HG03095 (cell line): ENCODE data around the gene PODXL.
"Not testable (repeated sequence)": the region's sequence is repeated elsewhere in the genome, so short reads cannot be mapped to it uniquely, and the experiment has no call there.

ENCODE experiments used
- ATAC-seq: cut with Tn5 transposase; IDR thresholded peaks from one replicate; pipeline ENCODE4 v1.9.1; 2021; ENCODE audit warnings: moderate library complexity; ENCODE audit not compliant: unreplicated experiment

Gene PODXL

DNA sequence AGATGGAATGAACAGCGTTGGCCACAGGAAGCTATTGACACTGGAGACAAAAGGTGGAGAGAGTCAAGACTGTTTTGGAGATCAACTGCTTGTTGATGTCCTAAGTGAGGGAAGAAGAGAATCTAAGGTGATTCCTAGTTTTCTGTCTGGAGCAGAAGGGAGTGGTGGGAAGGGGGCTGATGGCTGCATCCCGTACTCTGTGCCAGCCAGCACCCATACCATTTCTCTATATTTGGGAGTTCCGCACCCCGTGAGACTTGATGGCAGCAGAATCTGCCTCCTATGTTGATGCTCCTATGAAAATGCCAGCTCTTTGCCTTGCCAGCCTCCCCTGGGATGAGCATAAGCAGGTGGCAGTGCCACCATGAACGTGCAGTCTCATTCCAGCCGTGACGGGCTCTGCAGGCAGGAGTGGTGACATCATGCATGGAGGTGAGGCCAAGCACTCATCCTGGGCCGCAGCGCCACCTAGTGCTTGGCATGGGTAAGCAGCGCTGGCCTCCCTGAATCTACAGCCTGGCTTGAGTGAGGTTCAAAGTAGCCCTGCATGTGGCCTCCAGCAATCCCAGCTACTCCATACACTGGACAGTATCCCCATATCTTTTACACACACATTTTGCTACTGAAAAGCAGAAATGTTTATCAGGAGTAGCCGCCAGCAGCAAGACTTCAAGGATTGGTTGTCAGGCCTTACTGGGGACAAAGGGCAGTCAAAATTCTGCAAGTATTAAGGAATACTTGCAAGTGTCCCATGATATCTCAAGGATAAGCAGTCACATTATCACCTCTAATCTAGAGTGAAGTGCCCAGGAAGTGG, 43.0 kb downstream of the PODXL start:
- ATAC-seq: peak; percentile 87

DNA sequence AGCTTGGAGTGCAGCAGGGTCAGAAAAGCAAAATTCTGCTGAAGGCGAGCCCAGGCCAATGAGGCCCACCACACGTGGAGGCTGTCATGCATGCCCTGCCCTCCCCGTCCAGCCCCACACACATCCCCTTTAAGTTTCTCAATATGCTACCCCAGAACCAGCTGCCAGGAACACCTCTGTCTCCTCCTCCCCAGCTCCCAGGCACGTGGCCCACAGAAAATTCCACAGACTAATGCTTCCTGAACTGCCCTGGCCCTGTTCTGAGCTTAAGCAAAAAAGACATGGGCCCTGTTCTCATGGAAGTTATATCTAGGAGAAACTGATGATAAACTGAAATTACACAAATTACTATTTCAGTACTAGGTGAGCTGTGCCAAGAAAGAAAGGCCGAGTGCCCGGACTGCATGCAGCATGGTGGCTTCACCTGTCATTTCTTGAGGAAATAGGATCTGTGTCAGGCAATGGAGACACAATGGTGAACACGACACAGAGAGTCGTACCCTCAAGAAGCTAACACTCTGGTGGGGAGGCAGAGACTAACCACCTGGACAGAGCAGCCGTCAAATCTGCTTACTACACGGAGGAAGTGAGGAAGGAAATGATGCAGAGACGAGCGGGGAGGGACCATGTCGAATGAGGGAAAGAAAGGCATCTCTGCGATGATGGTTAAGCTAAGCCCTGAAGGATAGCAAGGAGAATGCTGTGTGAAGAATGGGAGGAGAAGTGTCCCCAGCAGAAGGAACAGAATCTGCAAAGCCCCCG, 44.5 kb downstream of the PODXL start:
- ATAC-seq: no peak

DNA sequence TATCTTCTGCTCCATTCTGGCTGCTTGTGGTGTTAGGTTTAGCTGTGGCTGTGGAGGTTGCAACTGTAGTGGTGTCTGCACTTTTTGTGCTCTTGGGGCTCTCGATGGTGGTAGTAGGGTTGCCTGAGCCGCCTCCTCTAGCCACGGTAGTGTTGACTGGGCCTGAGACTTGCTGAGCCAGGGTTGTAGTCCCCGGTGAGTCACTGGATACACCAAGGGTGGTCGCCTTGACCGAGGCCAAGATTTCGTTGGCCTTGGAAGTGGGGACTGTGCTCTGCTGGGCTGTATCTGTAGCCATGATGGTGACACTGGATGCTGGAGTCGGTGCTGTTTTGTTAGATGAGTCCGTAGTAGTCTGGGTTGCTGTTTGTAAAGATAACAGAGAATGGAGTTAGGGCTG, 45.4 kb downstream of the PODXL start:
- no peak for ATAC-seq

DNA sequence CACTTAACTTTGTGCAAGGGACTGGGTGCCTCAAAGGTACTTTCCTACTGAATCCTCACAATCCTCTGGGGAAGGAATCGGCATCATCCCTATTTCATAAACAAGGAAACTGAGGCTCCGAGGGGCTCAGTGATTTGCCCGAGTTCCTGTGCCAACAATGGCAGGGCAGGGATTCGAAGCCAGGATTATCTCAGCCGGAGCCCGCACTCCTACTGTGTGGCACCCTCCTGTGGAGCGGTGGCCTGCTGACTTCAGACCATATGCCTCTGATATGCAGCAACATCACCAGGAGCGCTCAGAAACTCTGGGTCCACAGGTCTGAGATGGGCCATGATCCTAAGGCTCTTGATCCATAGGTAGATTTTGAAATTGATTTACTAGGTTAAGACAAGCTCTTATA, 46.6 kb downstream of the PODXL start:
- ATAC-seq: no peak

DNA sequence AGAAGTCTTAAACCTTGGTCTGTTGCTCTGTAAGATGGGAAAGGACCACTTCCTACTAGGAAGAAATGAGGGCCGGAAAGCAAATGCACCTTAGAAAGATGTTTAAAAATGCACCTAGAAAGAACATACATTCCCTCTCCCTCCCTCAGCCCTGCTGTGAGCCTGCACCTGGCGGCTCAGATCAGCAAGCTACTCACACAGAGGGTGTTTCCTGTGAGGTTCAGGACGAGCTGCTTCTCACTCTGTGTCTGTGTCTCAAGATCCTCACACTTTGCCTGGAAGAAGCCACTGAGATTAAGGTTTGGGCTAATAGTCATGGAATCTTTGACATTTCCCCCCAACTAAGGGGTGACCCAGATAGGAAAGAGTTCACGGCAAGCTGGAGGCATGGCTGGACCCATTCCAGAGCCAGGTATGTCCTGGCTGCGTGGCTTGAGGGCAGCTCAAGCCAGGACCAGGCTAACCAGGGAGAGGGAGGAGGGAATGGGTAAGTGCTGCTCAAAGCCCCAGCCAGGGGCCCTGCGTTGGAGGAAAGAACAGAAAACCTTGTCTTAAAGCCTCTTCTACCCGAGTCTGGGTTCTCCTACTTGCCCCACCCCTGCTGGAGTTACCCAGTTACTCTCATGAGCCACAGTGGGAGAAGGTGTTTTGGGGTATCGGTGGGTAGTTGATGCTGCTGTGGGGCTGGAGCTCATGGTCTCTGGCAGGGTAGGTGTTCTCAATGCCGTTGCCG, 47.5 kb downstream of the PODXL start:
- ATAC-seq: no peak

DNA sequence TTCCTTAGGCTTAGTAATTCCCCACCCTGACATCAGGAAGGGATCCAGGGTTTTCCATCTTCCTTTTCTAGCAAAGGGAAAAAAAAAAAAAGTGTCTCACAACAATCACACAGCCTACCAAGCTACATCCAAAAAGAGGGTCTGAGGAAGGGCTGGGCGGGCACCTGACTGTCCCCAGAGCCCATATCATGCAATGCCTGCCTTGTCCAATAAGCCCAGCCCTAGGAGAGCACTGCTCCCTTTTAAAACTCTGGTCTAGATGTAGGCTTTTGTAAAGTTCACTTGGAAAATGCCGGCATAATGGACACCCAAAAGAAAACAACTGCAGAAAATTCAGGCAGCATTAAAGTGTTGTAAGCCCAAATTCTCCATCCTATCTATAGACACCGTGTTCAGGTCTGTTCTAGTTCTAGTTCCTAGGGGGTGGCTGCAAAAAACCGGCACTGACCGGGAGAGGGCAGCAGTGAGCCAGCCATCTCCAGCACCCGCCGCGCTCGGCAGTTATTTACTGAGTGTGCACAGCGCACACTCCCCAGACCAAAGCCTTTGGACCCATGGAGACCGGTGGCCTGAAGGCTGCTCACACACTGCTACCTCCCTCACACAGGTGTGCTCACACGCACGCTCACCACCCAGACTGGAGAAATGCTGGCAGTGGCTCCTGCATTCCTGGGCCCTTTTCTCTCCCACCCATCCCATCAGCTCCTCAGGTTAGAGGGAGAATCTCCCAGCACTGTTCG, 48.7 kb downstream of the PODXL start:
- ATAC-seq: peak; percentile 83

DNA sequence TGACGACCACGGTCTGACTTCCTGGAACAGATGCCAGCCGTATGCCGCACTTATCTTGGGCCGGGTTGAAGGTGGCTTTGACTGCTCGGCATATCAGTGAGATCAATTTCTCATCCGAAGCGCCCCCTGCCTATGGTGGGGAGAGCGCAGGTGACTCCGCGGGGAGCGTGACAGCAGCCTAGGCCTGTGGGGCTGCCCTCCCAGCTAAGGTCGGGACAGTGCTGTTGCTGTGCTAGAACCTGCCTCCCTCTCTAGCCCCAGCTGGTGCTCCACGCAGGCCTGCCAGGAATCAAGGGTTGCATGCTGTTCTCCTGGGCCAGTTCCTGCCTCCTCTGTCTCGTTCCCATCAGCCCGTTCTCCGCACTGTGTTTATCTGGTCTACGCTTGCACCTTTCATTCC, 49.8 kb downstream of the PODXL start:
- no peak for ATAC-seq

DNA sequence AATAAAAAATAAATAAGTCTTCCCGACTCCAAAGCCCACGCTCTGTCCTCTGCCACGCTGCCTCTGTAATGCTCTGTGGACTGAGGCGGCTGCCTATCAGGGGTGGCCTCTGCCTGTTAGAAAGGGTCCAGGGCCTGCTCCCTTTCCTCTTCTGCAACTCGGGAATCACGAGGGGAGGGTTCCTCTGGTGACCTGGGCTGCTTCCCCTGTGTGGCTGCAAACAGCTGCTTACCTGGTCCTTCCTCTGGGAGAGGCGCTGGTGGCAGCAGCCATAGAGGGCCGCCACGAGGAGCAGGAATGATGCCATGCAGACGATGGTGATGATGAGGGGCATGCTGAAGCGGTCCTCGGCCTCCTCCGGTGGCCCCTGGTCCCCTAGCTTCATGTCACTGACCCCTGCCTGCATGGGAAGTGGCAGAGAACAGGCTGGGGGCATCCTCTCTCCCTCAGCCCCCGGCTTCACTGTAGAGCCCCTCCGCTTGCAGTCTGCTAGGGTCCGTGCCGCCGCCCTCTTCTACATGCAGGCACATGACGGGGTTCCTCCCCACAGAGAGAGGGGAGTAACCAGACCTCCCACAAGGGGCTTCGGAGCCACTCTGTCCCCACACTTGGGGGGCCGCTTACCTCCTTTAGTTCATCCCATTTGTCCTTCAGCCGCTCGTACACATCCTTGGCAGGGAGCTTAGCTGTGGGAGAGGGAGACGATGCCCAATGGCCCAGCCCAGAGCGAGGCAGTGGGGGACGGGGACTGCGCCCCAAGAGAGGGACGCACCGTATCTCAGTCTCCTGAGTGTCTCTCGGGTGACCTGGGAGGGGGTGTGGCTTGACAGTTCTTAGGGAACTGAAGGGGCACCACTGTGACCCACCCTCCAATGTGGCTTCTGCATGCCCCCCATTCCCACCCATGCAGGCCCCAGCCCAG, 50.5 kb downstream of the PODXL start:
- no peak for ATAC-seq

DNA sequence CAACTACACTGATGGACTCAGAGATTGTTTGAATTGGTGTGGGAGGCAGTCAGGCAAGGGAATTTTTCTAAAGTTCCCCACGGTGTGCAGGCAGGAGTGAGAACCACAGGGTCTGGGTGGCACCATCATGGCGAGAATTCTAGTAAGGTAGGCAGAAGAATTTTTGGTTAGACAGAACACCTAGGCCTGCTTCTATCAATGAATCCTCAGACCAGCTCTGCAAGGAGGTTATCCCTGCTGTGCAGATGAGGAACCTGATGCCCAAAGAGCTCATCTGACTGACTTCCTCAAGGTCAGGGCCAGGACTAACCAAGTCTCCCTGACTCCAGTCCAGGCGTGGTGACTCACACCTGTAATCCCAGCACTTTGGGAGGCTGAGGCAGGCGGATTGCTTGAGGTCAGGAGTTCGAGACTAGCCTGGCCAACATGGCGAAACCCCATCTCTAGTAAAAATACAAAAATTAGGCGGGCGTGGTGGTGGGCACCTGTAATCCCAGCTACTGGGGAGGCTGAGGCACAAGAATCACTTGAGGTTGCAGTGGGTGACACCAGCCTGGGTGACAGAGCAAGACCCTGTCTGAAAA, 51.3 kb downstream of the PODXL start:
- not testable (repeated sequence) for ATAC-seq

DNA sequence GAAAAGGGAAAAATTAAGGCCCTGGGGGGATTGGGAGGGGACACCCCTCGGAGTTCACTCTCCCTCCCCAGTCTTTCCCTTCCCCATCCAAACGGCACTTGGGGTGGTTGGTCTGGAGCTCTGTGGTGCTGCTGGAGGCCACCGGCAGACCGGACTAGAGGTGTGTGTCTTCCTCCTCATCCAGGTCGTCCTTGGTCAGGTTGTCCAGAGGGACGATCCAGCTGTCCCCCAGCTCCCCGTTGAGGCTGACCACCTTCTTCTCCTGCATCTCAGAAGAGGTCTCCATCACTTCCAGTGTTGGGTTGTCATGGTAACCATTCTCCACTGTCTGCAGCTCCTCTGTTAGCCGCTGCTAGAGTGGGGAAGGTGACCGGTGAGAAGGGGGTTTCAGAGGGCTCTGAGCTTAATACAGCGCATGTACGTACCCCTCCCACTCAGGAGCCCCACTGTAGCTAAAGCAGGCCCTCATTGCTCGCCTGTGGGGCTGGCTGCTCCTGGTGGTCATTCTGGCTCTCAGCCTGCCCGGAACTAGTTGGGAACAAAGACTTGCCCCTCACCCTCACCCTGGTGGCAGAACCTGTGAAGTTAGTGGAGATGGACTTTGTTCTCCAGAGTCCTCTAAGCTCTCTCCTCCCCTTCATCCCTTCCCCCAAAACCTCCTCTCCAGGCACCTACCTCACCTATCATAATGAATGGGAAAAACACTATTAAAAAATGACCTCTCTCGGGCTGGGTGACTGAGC, 52.1 kb downstream of the PODXL start:
- ATAC-seq: no peak

DNA sequence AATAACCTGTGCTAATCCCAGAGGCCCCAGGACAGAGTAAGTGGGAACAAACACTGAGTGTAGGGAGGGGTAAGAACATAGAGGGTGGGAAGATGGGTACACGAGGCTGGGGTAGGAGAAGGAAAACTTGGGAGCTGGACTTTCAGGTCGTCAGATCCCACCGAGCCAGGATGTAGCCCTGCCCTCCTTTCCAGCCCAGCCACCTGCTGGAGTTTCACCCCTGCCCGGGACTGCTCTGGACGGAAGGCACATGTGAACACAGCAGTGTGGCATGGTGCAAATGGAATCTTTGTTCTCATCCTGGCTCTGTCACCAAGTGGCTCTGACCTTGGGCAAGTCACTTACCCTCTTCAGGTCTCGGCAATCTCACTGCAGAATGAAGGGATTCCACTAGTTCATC, 52.8 kb downstream of the PODXL start:
- no peak for ATAC-seq

DNA sequence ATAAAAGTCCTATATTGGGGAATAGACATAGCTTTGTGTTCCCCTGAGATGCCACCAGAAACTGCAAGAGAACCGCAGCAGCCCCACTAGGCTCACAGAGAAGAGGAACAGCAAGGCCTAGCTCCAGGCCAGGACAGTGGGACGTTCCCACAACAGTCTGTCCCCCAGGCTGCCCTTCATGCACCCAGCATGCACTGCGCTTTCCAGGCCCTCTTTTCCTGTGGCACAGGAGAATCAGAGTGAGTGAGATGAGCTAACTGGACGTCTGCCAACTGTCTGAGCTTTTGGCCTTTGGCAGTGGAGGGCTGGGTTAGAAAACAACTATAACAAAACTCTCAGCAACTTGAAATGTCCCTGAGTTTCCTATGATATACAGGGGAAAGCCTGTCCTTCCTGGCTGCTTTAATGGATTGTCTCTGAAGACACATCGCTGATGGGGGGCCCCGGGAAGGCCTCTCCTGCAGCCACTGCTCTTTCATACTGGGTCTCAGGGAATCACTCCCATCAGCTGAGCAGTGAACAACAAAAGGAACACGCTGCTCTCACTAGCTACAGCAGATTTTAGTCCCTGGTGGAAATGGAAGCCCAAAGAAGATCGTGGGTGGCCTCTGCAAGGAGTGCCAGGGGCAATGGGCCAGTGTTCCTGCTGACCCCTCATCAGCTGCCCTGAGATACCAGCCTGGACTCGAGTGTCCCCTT, 53.5 kb downstream of the PODXL start:
- ATAC-seq: no peak

DNA sequence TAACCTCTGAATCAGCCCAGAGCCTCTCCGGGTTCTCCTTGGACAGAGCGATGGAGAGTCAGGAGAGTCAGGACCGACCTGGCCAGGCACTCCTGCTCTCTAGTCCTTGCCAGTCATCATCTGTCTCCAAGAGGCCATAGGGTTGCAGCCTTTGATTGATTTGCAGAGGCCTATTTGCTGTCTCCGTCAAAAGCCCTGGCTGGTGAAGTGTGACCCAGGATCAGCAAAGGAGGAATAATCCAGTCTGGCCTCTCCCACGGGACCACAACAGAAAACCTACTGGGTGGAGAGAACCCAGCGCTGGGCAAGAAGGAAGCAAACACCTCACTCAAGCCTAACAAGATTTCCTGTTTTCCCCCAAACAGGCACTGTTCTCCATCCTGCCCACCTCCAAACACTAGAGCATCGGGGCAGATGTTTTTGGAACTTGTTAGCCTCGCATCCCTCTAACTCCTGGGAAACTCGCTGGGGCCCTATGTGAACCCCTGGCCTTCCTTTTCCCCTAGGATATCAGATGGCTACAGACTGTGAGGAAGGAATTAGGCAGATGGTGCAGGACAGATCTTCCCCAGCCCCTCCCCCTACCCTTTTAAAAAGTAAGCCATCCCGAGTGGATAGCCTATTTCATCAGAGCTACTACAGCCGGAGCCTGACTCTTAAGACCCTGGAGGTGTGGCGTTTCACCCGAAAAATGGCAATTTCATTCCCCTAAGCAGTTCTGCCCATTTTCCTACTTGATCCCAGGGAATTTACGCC, 54.3 kb downstream of the PODXL start:
- no peak for ATAC-seq

DNA sequence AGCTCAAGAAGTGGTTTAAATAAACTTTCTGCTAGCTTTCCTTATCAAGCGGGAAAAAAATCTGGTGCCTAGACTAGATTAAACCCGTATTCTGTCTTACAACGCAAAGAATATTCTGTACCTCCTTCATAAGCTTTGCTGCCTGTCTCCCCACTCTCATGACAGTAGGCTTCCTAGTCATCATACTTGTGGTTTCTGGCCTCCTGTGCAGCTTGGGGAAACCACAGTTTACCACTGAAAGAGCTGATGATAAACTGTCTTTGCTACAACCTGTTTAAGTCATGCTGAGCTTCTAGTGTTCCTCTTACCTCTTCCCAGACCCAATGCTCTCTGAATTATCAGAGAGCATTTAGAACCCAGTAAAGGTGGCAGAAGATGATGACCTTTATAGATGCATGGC, 55.0 kb downstream of the PODXL start:
- ATAC-seq: peak; percentile 80

DNA sequence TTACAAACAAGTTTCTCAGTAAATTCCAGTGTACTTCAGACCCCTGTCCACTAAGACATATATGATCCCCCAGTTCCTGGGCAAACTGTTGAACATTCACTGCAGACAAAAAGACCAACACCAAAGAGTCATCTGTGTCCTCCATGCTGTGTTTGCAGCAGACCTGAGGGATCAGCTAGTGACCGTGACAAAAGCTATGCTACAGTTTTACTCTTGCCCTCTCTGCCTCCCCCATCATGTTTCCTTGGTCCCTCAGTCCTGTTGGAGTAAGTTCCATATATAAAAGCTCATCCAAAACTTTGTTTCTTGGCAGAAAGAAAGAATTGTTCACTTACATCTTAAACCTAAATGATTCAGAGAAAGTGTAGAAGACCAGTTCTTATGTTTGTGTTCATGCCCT, 56.1 kb downstream of the PODXL start:
- ATAC-seq: no peak

DNA sequence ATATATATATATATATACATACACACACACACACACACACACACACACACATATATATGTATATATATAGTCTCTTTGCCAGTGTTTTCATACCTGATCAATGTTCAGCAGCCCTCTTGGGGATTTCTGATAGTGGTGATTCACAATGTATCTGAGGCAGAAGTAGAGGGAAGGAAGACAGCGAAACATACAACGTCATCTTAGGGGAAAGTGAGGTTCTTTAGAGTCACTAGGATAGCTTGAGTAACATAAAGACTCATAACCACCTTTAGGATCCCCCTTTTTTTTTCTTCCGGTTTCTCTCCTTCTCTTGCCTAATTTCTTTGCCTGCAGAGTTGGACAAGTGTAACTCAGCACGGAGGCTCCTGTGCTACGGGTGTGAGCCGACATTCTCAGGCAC, 56.6 kb downstream of the PODXL start:
- ATAC-seq: no peak

DNA sequence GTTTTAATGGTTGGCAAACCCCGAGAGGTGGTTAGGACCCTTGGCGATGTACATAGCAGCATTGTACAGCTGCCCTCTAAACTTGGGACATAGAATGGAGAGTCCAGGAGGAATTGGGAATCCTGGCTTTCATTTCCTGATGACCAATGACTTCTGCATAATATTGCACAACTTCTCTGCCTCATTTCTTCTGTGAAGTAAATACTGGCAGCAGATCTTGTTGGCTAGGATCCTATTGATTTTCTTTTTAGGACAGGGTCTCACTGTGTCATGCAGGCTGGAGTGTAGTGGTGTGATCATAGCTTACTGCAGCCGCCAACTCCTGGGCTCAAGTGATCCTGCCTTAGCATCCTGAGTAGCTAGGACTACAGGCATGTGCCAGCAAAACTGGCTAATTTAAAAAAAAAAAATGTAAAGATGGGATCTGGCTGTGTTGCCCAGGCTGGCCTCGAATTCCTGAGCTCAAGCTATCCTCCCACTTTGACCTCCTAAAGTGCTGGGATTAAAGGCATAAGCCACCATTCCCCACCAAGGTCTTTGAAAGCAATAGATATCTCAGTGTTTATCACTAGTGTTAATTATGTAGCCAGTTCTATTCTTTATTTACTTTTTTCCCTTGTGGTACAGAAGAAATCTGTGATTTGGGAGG, 58.1 kb downstream of the PODXL start:
- ATAC-seq: no peak
